DND-41 (cell line): ENCODE results near the gene TMBIM6.

ENCODE experiments used
- EZH2 ChIP-seq: IDR thresholded peaks from 3 replicates; pipeline ENCODE4 v1.6.1; 2012; ENCODE audit warnings: borderline replicate concordance, low read depth, mild to moderate bottlenecking, moderate library complexity, low read length, inconsistent platforms; ENCODE audit not compliant: severe bottlenecking
- TF ChIP-seq, protein P1 (sequence below): IDR thresholded peaks from 2 replicates; pipeline ENCODE4 v1.5.1; 2012; ENCODE audit warnings: borderline replicate concordance, low read length, moderate library complexity, mild to moderate bottlenecking; ENCODE audit not compliant: poor library complexity, severe bottlenecking; ENCODE audit errors: extremely low read depth

DNA sequence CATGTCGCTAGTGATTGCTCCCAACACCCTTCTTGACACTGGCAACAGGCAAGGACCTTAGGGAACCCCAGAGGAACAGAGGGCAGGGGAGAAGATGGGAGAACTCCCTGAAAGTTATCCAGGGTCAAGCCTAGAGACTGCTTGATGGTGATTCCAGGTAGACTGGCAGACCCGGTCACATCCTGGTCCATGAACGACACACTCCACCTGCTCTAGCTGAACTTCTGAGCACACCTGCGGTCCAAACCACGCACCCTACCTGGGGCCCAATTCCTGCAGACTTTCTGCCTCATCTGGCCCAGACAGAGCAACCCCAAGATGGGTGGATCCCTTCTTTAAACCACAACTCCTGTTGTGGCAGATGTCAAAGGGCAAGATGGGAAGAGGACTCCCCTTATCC lies 52.7 kb downstream of the TMBIM6 start:
- TF ChIP-seq, protein P1, sequence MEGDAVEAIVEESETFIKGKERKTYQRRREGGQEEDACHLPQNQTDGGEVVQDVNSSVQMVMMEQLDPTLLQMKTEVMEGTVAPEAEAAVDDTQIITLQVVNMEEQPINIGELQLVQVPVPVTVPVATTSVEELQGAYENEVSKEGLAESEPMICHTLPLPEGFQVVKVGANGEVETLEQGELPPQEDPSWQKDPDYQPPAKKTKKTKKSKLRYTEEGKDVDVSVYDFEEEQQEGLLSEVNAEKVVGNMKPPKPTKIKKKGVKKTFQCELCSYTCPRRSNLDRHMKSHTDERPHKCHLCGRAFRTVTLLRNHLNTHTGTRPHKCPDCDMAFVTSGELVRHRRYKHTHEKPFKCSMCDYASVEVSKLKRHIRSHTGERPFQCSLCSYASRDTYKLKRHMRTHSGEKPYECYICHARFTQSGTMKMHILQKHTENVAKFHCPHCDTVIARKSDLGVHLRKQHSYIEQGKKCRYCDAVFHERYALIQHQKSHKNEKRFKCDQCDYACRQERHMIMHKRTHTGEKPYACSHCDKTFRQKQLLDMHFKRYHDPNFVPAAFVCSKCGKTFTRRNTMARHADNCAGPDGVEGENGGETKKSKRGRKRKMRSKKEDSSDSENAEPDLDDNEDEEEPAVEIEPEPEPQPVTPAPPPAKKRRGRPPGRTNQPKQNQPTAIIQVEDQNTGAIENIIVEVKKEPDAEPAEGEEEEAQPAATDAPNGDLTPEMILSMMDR, result no peak
- no peak for TF ChIP-seq EZH2
